Type B pancreatic cell (in vitro differentiated cells): ENCODE data around the gene NTM. TPM values are rescaled to one million over a fixed set of nuclear protein-coding genes. Genes with fewer than 3 reads are reported as not detected.

ENCODE experiments used
- DNase-seq: peaks from one replicate; pipeline ENCODE4 v3.0.0; 2021; ENCODE audit warnings: mixed read lengths; ENCODE audit not compliant: unreplicated experiment; ENCODE audit errors: extremely low spot score
- H3K27ac Mint-ChIP-seq: 2 replicates; pipeline ENCODE4 v1.8.0; 2021; ENCODE audit warnings: mild to moderate bottlenecking, mixed read lengths
- H3K27me3 Mint-ChIP-seq: 2 replicates; pipeline ENCODE4 v1.8.0; 2021; ENCODE audit warnings: mixed read lengths
- H3K36me3 Mint-ChIP-seq: 2 replicates; pipeline ENCODE4 v1.8.0; 2021; ENCODE audit warnings: mixed read lengths
- H3K4me1 Mint-ChIP-seq: one replicate; pipeline ENCODE4 v1.8.0; 2021; ENCODE audit warnings: mixed read lengths; ENCODE audit not compliant: unreplicated experiment
- H3K4me3 Mint-ChIP-seq: 2 replicates; pipeline ENCODE4 v1.8.0; 2021; ENCODE audit warnings: mild to moderate bottlenecking, mixed read lengths
- H3K9me3 Mint-ChIP-seq: 2 replicates; pipeline ENCODE4 v1.8.0; 2021; ENCODE audit warnings: mixed read lengths
- CTCF ChIP-seq: fragments of 200-600 bp; sonication (generic); conservative IDR thresholded peaks from 2 replicates; pipeline ENCODE4 v1.5.0; 2021; ENCODE audit warnings: antibody characterized with exemption, mild to moderate bottlenecking
- total RNA-seq: library from RNA; stranded (reverse); gene quantifications from 2 replicates; pipeline ENCODE4 v1.2.1, GENCODE V29; 2021; ENCODE audit warnings: low replicate concordance

NTM gene
- total RNA-seq, 1 donor from 2014 or later = 19.2 TPM

GRCh38 chr11:131925829-131926228, 555.4 kb downstream of the NTM start:
- Mint-ChIP-seq H3K4me3 (no peak overlapping the region), H3K9me3 (no peaks in the 10 kb centered on the region), H3K36me3 (no peaks in the 10 kb centered on the region), H3K4me1 (peaks cover 10% of the 10 kb centered on the region), H3K27ac (no peak overlapping the region), H3K27me3 (peaks cover 18% of the 10 kb centered on the region)
- no peak for TF ChIP-seq CTCF
- DNase-seq = no peak

GRCh38 chr11:131928992-131929391, 558.6 kb downstream of the NTM start:
- TF ChIP-seq CTCF = no peak
- Mint-ChIP-seq H3K36me3 (no peaks in the 10 kb centered on the region), H3K27ac (no peak overlapping the region), H3K9me3 (no peaks in the 10 kb centered on the region), H3K4me1 (peaks cover 10% of the 10 kb centered on the region), H3K27me3 (peaks cover 18% of the 10 kb centered on the region), H3K4me3 (no peak overlapping the region)
- no peak for DNase-seq

- Mint-ChIP-seq H3K4me3 (no peak overlapping the region), H3K4me1 (no peaks in the 10 kb centered on the region), H3K27ac (no peak overlapping the region), H3K27me3 (peaks cover 28% of the 10 kb centered on the region), H3K9me3 (no peaks in the 10 kb centered on the region), H3K36me3 (no peaks in the 10 kb centered on the region)
- no peak for DNase-seq
- no peak for TF ChIP-seq CTCF
Measured at GRCh38 chr11:131932584-131933325, 562.3 kb downstream of the NTM start.

- no peaks in the 10 kb centered on the region for H3K9me3 Mint-ChIP-seq
- no peak overlapping the region for H3K27ac Mint-ChIP-seq
- H3K4me3 Mint-ChIP-seq = no peak overlapping the region
- no peak for TF ChIP-seq CTCF
- H3K36me3 Mint-ChIP-seq = no peaks in the 10 kb centered on the region
- H3K4me1 Mint-ChIP-seq = no peaks in the 10 kb centered on the region
- no peak for DNase-seq
- H3K27me3 Mint-ChIP-seq = peaks cover 40% of the 10 kb centered on the region
Measured at GRCh38 chr11:131934006-131934405, 563.6 kb downstream of the NTM start.

- Mint-ChIP-seq H3K9me3 (no peaks in the 10 kb centered on the region), H3K27me3 (peaks cover 50% of the 10 kb centered on the region), H3K27ac (no peak overlapping the region), H3K4me1 (peaks cover under 1% of the 10 kb centered on the region), H3K4me3 (no peak overlapping the region), H3K36me3 (no peaks in the 10 kb centered on the region)
- TF ChIP-seq CTCF = no peak
- DNase-seq = no peak
Measured at GRCh38 chr11:131938351-131938751, 567.9 kb downstream of the NTM start.
